NCI-H2107 (cell line): ENCODE measurements around the gene KCNMA1.
"Not testable (repeated sequence)": the region's sequence is repeated elsewhere in the genome, so short reads cannot be mapped to it uniquely, and the experiment has no call there.

Experiments used
- DNase-seq: peaks from one replicate; lab custom pipeline; 2025; lab: John Stamatoyannopoulos, UW

KCNMA1 gene

GRCh38 chr10:77531441-77532001, 106.1 kb downstream of the KCNMA1 start:
- peak; percentile 15 for DNase-seq

DNA sequence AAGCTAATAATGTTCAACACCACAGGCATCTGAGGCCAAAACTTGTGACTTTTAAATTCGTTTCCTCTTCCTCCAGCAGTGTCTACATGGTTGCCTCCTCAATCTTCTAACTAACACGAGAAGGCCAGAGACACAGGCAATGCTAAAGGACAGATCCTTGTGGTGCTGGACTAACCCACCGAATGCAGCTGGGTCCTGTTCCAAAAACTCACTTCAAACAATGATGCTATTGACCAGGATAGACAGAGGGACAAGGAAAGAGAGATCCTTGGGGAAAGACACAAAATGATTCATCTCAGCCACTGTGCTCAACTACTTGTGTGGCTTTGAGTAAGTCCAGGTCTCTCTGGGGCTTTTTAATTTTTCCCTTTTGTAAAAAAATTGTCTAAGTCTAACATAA, 107.6 kb downstream of the KCNMA1 start:
- no peak for DNase-seq

DNA sequence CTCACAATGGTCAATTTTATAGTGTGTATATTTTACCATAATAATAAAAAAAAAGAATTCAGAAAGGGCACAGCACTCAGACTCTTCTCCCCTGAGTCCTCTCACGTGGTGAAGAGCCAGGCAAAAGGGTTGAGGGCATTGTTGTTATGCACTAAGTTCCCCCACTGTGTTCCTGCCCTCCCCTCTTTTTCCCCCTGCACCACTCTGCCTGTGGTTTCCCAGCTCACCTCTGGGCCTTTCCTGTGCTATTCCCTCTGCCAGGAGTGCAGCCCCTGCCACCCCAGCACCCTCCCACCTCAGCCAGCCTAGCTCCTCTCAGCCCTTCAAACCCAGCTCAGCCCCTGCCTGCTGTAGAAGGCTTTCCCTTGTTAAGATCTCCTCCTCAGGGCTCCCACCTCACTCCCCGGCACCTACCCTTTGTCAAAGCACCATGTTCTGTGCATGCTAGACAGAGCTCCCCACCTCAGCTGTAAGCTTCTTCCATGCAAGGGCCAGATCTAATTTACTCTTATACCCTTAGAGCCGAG, 108.5 kb downstream of the KCNMA1 start:
- no peak for DNase-seq

- no peak for DNase-seq
Observed at GRCh38 chr10:77527839-77528238, 109.8 kb downstream of the KCNMA1 start.

- DNase-seq, result peak; percentile 23
Observed at GRCh38 chr10:77526868-77527617, 110.6 kb downstream of the KCNMA1 start.

DNA sequence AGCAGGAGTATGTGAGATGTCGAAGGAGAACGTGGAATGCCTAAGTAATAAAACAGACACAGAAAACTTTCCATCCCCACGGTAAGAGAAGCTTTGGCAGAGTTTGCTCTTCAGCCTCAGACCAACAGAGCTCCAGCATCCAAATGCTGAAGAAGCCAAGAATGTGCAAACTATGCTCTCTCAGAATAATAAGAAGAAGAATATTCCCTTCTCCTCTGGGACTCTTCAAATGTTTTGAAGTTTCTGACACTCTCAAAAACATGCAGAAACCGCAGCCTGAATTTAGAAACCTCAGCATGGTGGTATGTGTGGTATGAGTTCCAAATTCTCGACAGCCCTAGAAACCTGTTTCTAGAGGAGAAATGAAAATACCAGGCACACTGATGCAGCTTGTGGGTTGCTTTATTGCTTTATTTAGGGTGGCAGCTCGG, 113.3 kb downstream of the KCNMA1 start:
- no peak for DNase-seq

DNA sequence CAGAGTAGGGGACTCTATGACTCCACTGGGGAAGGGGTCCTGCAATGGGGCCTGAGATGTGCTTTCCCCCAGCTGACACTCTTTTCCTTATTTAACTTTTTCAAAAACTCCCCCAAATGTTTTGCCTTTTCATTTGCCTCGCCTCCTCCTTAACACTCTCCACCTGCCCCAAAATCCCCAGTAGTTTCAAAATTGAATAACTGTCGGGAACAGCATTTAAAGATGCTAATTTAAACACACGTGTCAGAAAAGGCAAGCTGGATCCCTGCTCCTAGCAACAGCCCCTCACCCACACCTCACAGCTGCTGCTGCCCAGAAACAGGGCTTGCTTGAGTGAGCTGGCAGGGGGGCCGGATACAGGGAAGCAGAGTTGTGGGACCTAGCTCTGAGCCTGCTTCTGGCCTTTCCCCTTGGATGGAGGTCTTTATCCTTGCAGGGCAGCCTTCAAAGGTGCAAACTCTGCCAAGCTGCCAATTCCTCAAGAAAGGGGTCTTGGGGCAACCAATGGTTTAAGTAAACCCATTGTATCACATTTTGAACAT, 115.3 kb downstream of the KCNMA1 start:
- DNase-seq, result no peak

- DNase-seq, result no peak
Observed at GRCh38 chr10:77520995-77521394, 116.6 kb downstream of the KCNMA1 start.

DNA sequence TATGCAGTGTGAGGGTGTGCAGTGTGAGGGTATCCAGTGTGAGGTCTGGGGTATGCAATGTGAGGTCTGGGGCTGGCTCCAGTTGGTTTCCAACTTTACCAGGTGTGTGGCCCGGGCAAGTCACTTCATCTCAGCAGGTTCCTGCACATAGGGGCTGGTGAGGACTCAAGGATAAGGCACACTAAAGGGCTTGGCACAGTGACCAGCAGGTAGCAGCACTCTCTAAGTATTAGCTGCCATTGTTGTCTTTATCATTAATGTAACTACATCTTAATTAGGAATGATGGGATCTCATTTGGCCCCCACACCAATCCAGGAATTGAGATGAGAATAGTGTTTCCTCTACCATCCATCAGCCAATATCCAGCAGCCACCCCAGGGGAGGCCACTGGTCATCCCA, 117.3 kb downstream of the KCNMA1 start:
- no peak for DNase-seq

- DNase-seq, result not testable (repeated sequence)
Observed at GRCh38 chr10:77519791-77520190, 117.8 kb downstream of the KCNMA1 start.

- DNase-seq, result no peak
Observed at GRCh38 chr10:77518910-77519274, 118.7 kb downstream of the KCNMA1 start.

DNA sequence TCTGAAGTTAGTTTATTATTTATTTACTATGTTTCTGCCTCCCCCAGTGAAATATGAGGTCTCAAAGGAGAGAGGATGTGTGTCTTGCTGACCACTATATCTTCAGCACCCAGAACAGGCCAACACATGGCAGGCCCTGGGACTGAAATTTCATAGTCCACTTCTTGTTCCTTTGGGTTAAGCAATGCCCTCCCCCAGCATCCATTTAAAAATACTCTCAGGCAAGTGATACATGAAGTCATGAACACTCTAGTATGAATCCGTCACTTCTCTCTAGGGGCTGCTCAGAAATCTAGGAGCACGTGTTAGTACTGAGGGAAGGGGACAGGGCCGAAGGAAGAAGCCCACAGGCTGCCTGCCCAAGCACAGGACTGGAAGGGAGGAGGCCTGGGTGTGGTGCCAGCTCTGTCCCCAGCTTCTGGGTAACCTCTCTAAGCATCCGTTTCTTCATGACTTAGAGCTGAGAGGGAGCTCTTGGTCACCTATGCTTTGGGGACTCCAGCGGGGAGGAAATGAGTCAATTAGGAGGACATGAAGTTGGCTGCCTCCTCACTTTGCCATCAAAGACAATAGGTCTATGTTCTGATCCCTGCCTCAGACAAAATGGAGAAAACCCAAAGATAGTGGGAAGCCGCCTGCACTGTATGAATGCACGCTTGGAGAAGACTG, 119.2 kb downstream of the KCNMA1 start:
- no peak for DNase-seq

DNA sequence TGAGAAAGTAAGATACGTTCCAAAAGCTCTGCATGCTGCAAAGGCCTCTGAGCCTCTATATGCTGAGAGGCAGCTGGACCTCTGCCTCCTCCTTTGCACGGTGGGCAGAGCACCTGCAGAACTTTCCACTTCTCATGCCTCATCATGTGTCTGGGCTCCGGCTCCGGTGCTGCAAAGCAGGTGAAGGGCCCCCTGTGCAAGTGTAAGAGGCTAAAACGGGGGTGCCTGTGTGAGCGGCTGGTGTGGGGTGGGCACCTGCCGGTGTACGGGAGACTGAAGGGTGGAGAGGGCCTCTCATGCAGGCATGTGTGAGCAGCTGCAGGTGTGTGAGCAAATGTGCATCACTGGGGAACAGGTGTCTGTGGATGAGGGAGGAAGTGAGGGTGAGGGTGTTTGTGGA, 121.0 kb downstream of the KCNMA1 start:
- DNase-seq, result no peak

DNA sequence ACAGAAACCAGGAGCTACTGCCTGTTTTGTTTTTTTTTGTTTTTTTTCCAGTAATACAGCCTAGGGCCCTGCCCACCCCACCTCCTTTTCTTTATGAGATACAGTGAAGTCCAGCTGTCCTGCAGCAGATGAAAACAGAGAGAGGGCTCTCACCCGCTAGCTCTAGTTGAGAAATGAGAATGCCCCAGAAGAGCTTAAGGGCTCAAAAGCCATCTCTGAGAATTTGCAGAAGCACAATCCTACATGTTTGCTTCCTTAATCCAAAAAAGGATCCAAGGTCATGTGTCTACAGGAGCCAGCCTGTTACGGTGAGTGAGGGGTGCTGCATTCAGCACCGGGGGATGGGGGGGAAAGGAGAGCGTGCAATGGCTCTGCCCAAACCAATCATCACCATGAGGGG, 122.7 kb downstream of the KCNMA1 start:
- DNase-seq, result no peak

DNA sequence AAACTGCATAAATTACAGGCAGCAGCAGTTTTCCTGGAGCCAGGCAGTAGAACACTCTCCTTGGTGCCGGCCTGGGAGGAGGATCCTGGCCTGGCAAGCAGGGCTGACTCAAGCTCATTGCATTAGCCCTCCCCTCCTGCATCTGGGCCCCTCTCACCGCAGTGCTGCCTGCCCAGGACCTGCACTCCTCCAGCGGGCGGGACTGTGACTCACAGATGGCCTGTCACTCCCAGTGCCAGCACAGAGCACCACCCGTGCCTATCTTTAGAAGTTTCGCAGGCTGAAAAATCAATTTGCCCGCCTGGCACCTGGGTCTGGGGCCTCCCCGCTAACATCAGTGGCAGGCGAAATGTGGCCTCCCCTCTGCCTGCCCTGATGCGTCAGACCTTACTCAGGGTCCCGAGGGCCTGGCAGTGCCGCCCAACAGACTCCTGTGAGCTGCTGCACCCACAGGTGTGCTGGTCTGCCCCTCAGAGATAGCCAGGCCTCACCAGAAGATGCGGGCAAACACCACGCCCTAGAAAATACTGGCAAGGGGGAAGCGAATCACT, 123.8 kb downstream of the KCNMA1 start:
- DNase-seq, result no peak

DNA sequence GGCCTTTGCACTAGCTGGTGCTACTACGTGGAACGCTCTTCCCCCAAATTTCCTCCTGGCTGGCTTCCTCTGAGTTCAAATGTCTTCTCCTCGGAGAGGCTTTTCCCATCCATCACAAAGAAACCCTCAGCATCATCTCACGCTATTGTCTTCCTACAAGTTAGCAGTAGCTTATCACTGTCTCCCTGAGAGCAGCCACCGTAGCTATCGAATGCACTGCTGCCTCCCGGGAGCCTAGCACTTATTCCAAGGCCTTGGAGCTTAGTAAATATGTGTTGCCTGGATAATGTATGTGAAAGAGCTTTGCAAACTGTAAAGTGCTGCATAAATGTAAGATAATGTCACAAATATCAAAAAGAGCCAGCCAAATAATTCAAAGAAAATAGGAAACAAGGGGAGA, 124.4 kb downstream of the KCNMA1 start:
- DNase-seq, result no peak

DNA sequence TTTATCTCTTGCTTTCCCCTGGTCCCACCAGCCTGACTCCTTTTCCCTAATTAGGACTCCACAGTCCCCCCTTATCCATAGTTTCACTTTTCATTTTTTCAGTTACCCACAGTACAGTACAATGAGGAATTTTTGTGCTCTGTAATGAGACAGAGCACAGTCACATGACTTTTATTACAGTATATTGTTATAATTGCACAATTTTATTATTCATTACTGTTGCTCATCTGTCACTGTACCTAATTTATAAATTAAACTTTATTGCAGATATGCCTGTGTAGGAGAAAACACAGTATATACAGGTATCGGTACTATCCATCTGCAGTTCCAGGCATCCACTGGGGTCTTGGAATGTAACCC, 125.4 kb downstream of the KCNMA1 start:
- DNase-seq, result no peak

GRCh38 chr10:77511498-77512218, 126.0 kb downstream of the KCNMA1 start:
- no peak for DNase-seq

DNA sequence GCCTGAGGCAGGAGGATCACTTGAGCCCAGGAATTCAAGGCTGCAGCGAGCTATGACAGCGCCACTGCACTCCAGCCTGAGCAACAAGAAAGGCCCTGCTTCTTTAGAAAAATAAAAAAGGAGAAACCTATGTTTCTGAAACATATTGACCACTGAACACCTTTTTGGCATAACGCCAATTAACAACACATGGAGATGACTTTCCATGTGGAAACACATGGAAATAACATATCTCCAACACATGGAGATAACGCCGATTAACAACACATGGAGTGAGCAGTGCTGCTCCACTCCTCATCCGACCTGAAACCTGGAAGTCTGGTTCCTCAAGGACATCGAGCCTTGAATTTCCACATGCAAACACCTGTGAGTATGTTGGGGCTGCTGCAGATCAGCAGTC, 126.9 kb downstream of the KCNMA1 start:
- no peak for DNase-seq

DNA sequence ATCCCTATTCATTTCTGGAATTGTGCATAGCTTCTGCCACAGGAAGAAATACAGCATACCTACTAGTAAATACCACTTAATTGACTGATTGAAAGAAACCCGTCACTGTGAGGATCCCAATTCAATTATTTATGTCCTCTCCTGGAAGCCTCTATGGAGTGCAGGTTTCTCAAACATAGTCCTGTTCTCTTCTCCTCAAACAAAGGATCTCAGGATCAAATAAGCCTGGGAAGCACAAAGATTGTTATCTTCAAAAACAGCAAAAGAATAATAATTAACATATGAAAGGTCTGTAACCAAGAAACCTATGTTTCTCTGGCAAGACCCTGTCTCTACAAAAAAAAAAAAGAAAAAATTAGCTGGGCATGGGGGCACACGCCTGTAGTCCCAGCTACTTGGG, 127.3 kb downstream of the KCNMA1 start:
- DNase-seq, result no peak

GRCh38 chr10:77509391-77509790, 128.2 kb downstream of the KCNMA1 start:
- DNase-seq, result no peak

DNA sequence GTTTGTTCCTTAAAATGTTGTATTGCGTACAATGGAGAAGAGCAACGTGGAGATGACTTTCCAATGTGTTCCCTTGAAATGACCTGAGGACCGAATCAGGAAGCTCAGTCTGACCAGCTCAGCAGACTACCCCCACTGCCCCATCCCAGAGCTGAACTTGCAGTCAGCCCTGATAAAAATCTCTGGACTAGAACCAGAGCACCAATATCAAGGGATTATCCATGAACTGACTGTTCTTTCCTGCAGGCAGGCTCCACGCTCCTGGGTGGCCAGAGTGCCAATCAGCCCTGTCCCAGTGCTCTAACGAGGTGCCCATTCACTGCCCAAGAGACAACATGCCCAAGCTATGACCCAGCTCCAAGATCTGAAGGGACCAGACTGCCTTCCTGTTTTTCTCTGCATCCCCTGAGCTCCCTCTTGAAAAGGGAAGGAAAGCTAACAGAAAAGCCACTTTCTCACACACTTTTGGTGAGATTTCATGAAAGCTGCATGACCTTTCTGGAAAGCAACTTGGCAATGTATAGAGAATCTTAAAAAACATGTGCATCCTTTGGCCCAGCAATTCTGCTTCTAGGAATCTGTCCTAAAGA, 130.2 kb downstream of the KCNMA1 start:
- DNase-seq, result no peak
